GM21423 (cell line): ENCODE data around the gene EPC2.
"Not testable (repeated sequence)": the region's sequence is repeated elsewhere in the genome, so short reads cannot be mapped to it uniquely, and the experiment has no call there.

Experiments
- ATAC-seq: cut with Tn5 transposase; IDR thresholded peaks from one replicate; pipeline ENCODE4 v1.9.1; 2021; ENCODE audit warnings: mild to moderate bottlenecking, moderate library complexity; ENCODE audit not compliant: unreplicated experiment

EPC2 gene

DNA sequence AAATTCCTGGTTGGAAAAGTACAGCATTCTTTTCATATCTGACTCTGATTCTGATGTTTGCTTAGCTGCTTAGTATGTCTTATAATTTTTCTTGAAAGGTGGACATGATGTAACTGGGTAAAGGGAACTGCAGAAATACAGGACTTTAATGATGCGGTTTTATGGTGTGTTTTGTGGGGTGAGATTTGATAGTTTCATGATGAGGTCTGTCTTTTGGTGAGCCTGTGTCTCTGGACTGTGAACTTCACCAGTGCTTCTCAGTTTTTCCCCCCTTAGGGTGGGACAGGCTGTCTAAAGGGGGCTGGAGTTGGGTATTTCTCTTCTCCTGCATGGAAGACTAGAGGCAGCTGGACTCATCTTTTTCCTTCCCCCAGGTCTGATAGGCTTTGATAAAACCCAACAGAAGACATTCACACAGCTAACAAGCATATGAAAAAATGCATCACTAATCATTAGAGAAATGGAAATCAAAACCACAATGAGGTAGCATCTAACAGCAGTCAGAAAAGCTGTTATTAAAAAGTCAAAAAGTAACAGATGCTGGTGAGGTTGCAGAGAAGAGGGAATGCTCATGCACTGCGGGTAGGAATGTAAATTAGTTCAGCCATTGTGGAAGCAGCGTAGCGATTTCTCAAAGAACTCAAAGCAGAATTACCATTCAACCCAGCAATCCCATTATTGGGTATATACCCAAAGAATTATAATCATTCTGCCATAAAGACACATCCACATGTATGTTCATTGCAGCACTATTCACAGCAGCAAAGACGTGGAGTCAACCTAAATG, 77.6 kb downstream of the EPC2 start:
- ATAC-seq = no peak

DNA sequence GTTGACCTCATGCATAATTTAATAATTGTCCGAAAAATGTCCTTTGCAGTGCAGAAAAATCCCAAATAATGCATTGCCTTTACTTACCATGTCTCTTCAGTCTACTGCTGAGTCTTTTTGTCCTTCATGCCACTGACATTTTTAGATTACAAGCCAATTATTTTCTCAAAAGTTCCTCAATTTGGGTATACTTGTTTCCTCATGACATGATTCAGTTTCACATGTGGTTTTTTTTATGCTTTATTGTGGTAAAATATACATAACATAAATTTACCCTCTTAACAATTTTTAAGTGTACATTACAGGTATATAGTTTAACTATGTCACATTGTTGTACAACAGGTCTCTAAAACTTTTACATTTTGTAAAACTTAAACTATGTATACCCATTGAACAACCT, 81.0 kb downstream of the EPC2 start:
- peak; percentile 21 for ATAC-seq

DNA sequence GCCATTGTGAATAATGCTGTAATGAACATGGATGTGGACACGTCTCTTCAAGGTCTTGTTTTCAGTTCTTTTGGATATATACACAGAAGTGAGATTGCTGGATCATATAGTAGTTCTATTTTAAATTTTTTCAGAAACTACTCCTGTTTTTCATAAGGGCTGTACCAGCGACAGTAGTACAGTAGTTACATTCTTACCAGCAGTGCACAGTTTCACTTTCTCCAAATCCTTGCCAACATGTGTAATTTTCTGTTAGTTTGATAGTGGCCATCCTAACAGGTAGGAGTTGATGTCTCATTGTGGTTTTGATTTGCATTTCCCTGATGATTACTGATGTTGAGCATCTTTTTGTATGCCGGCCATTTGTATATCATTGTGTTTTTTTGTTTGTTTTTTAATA, 81.7 kb downstream of the EPC2 start:
- peak; percentile 55 for ATAC-seq

DNA sequence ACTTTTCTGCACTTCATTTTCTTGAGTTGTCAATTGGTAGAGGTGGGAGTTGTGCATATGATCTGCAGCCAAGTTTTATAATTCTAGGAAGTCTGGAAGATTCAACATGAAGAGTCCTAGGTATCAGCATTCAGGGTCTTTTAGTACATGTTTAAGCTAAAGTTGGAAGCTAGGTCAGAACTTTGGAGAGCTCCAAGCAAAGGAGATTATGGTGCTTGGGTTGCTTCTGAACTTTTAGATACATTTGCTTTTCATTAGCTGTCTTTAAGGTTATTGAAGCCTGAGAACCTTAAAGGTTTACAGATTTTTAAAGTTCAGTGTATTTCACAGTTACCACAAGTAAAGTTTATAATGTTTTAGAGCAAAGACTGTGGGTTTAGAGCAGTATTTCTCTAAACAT, 85.5 kb downstream of the EPC2 start:
- no peak for ATAC-seq

DNA sequence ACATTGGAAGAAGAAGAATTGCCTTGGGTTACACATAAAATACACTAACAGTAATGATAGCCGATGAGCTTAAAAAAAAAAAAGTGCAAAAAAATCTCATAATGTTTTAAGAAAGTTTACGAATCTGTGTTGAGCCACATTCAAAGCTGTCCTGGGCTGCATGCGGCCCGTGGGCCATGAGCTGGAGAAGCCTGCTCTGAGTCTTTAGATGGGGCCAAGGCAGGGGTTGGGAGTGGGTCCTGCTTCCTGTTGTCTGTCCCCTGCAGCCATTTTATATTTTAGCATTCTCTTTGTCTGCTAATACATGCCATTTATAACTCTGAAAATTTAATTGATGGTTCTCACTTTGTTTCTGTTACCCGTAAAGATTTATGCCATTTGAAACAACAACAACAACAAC, 93.2 kb downstream of the EPC2 start:
- no peak for ATAC-seq

DNA sequence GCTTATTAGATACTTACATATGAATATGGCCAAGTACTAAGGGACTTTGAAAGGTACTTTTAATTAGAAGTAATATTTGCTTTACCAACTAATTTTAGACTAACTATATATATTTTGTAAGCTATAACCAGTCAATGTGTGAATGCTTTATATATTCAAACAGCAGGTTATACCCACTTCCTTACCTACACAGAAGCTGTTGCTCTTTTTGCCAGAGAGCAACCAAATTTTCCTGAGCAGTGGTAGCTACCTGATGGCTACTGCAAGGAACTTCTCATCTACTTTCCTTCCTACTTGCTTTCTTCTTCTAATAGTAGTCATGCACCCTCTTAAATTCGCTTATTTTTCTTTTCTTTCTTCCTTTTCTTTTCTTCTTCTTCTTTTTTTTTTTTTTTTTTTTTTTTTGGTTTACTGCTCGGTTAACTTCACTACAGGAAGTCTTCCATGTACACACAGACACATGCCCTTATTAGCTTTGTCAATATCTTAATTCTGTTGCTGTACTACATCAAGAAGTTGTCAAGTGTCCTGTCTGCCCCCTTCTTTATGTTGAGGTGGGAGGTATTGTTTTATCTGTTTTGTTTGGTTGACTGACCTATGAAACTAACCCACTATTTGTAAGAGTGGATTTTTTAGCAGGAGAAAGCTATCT, 95.0 kb downstream of the EPC2 start:
- no peak for ATAC-seq

DNA sequence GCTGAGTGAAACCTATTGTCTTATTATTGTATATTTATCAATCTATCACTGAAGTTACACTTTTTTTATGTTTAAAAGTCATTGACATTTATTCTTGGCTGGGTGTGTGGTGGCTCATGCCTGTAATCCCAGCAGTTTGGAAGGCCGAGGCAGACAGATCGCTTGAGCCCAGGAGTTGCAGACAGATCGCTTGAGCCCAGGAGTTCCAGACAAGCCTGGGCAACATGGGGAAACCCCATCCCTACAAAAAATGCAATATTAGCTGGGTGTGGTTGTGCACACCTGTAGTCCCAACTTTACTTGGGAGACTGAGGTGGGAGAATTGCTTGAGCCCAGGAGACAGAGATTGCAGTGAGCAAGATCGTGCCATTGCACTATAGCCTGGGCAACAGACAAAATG, 97.8 kb downstream of the EPC2 start:
- ATAC-seq = no peak

DNA sequence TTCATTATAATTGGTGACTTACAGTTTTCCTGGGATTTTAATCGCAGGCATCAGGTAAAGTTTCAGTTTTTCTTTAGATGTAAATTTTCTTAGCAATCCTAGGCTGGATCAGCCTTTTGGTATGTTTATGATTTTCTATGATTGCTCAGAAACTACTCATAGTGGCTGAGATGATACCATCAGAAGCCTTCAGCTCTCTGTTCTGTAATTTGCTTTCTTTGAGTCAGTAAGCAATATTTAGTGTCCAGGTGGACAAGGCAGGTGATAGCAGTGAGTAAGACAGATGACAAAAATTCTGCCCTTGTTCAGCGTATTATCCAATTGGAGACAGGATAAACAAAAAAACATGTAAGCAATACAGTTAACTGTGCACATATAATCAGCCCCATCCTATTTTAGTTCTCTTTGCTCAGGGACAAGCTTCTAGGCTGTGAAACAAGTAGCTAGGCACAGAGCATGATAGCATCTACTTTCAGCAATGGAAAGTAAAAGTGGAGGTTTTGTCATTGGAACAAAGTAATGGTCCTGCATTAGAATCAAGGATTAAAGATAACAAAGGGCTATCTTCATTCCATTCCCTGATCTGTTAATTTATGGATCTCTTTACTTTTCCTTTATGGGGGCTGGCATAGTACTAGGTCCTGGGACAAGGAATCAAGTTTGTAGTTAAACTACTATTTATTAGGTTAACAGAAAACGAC, 100.8 kb downstream of the EPC2 start:
- no peak for ATAC-seq

DNA sequence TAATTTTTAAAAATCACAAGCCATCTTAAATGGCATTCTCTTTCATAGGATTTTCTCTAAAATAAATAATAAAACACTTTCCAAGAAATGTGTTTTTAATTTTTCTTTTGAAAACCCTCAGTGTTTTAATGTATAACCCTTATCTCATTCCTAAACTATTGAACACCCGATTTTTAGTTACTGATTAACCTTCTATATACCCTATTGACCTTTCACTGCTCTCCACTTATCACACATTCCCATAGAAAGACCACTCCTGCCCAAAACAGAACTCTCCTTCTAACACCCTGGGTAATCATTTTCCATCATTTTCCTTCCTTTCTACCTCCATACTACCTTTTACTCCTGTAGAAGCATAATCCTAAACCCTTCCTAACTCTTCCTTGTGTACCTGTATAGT, 102.4 kb downstream of the EPC2 start:
- no peak for ATAC-seq

DNA sequence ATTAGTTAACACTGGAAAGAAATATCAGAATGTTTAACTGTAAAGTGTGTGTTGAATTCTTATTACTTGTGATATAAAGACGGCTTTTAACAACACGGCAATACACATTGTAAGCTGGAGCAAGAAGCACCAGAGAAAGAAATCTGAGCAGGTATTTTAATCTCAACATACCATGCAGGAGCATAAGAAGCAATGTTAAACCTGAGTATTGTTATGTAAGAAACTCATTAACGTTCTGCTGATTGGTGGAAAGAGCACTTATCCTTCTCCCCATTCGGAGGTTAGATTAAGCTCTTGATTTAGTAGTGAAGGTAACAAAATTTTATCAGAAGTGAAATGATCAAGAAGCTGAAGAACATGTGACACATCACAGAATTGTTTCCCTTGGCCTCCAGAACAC, 107.4 kb downstream of the EPC2 start:
- ATAC-seq = no peak

DNA sequence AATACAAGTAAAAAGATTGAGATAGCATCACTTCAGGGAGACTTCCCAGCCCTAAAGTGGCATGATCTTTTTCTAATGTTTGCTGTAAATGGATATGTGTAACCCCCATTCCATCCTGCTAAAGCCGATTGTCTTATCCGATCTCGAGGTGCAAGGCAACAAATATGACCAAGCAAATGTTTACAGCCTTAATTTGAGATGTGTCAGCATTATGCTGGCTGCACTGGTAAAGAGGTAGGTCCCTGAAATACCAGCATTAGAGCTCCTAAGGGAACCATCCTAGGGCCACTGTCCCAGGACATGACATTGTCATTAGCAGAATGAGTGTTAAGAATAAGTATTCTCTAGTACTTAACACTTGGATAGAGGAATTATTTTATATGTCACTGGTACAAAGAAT, 108.4 kb downstream of the EPC2 start:
- ATAC-seq = no peak

DNA sequence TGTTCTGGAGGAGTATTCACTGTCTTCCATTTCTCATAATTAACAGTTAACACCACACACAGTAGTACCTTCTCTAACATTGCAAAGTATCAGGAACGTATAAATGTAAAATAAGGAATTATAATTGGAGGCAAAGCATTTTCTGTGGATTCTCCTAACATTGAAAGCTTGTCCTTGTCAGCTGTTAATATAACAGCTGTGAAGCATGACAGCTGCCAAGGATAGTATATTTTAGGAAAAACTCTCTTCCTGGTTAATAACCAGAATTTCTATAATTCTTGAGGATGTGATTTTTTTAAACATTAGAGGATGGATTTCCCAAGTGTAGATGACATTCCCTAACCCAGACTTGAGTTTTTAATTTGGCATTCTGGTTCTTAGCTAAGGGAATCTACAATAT, 110.3 kb downstream of the EPC2 start:
- ATAC-seq = no peak

DNA sequence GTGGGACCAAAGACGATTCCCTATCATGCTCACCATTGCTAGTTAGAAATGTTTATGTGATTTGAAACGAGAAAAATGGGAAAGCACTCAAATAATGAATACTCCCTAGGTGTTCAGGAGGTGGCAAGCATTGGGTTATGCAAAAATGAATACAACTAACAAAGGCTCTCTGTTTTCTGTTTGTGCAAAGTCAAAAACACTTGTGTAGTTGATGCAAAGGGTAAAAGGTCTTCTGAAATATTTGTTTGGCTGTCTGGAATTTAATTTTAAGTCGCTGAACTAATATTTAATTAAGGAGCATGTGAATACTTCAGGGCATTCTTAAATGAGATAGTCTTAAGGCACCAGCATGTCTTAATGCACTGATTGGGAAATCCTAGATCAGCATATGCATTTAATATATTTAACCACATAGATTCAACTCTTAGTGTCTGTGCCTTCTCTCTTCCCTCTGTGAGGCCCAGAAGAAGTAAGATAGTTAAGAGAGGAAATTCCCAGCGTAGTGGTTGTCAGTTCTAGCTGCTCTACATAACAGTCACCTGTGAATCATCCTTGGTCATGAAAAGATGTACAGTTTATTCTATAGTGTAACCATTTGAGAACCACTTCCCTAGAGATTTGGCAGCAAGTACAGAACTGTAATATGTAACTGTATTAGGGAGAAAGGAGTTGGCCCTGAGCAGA, 111.9 kb downstream of the EPC2 start:
- ATAC-seq = no peak

DNA sequence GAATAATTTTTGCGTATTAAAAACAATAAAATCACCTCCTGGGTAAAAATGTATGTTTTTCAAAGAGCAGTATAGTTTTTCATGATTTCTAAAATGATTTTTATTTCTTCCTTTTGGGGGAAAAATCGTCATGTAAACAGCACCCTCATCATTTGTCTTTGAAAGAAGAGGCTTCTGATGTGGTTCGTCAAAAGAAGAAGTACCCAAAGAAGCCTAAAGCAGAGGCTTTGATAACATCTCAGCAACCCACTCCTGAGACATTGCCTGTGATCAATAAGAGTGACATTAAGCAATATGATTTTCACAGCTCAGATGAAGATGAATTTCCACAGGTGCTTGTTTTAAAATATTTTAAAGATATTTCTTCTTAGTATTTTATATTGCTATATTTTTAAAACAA, 120.3 kb downstream of the EPC2 start:
- no peak for ATAC-seq

DNA sequence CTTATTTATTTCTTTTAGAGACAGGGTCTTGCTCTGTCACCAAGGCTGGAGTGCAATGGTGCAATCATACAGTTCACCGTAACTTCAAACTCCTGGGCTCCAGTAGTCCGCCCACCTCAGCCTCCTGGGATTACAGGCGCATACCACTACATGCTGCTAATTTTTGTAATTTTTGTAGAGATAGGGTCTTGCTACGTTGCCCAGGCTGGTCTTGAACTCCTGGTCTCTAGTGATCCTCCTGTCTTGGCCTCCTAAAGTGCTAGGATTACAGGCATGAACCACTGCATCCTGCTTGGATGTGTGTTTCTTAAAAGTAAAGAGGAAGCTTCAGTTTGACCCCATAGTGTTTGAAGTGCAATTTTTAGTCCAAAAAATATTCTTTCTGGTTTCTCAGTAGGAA, 125.5 kb downstream of the EPC2 start:
- ATAC-seq = no peak

DNA sequence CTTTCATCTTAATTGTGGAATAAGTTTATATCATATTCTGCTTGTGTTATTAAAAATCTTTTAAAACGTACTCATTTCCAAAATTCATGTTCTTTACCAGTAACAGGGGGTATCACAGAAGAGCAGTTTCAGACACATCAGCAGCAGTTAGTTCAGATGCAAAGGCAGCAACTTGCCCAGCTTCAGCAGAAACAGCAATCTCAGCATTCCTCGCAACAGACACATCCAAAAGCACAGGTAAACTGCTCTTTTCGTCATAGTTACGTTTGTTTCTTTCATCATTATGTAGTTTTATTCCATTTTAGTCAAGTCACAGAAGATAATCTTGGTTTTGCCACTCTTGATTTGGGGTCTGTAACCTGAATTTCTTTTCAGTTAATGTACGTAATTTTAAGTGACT, 137.0 kb downstream of the EPC2 start:
- ATAC-seq = no peak

DNA sequence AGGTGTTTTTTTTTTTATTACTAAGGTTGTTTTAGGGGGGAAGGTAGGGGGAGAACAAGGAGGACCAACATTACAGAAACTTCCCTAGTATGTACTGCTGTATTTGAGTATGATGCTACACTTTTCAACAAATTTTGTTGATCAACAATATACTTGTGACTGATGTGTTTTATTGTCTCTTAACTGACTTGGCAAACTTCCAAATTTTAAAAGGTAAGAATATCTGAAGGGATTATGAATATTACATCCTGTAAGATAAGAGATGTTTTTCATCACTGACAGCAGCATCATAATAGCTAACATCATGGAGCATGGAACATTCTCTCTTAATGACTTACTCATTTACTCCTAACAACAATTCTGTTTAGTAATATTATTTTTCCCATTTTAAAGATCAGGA, 144.5 kb downstream of the EPC2 start:
- ATAC-seq = no peak

DNA sequence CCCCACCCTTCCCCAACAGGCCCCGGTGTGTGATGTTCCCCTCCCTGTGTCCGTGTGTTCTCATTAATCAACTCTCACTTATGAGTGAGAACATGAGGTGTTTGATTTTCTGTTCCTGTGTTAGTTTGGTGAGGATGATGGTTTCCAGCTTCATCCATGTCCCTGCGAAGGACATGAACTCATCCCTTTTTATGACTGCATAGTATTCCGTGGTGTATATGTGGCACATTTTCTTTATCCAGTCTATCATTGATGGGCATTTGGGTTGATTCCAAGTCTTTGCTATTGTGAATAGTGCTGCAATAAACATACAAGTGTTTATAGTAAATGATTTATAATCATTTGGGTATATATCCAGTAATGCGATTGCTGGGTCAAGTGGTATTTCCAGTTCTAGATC, 145.6 kb downstream of the EPC2 start:
- not testable (repeated sequence) for ATAC-seq

DNA sequence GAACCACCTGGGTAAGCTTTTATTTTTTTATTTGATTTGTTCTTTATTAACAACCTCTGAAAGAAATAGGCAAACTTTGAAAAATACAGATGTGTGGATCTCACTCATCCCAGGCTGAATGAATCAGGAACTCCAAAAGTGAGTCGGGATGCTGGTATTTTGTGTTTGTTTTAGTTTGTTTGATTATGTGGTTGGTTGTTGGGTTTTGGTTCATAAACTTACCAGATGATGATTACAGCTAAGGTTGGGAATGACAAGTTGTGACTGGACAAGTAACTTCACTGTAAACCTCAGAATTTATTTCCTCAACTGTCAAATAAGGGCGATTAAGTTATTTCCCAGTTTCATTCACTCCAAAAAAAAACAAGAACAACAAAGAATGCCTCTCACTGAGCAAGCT, 150.0 kb downstream of the EPC2 start:
- ATAC-seq = no peak

DNA sequence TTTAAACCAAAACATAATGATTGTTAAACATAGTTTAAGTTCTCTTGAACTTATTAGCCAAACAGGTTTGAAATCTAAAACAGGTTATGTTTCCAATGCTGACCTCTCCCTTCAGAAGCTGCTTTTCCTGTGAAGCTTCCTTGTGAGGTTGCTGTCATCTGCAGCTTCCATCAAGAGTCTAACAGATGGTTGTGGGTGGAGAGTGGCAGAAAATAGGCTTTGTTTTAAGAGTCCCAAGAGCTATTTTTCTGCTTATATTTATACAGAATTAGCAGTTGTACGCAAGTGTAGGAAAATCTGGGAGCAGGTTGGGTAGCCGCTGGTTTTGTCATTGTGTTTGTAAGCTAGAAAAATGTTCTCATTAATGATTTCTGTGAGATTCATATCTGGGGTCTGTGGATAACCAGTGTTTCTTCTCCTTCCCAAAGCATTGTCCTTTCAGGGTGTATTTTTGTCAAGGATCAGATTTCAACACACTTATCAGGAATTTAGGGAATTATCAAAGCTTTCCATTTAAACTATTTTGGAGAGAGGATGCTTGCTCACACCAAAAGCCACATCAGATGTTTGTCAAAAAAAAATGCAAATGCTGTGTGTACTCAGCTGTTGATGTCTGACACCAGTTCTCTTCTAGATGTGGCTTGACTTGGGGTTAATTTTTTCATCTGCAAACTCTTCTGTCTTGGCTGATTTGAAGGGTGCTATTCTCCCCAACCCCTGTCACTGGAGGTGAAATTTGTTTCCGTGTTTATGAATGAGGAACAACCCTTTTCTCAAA, 152.4 kb downstream of the EPC2 start:
- ATAC-seq = no peak
